H9 (cell line): ENCODE results near the gene DISC1. TPM values are rescaled to one million over a fixed set of nuclear protein-coding genes. Genes with fewer than 3 reads are reported as not detected.

Experiments
- DNase-seq: peaks from one replicate; pipeline ENCODE4 v3.0.0-alpha.2; 2017
- H2AFZ ChIP-seq: one replicate; pipeline ENCODE4 v1.6.1; 2013; ENCODE audit warnings: mild to moderate bottlenecking, low read length, control low read depth, moderate library complexity
- H2AK5ac ChIP-seq: 2 replicates; pipeline ENCODE4 v1.6.1; 2013; ENCODE audit warnings: low read length, control low read depth, mixed read lengths; ENCODE audit not compliant: insufficient read length
- H2BK120ac ChIP-seq: one replicate; pipeline ENCODE4 v1.6.1; 2013; ENCODE audit warnings: low read depth, mild to moderate bottlenecking, low read length, control low read depth, inconsistent platforms; ENCODE audit not compliant: poor library complexity, severe bottlenecking
- H2BK12ac ChIP-seq: 2 replicates; pipeline ENCODE4 v1.6.1; 2013; ENCODE audit warnings: low read length, control low read depth, mixed read lengths, low read depth; ENCODE audit not compliant: insufficient read length
- H2BK15ac ChIP-seq: 2 replicates; pipeline ENCODE4 v1.6.1; 2013; ENCODE audit warnings: low read depth, low read length, control low read depth
- H2BK20ac ChIP-seq: one replicate; pipeline ENCODE4 v1.6.1; 2013; ENCODE audit warnings: low read depth, mild to moderate bottlenecking, low read length, control low read depth, inconsistent platforms; ENCODE audit not compliant: poor library complexity, severe bottlenecking
- H2BK5ac ChIP-seq: 2 replicates; pipeline ENCODE4 v1.6.1; 2013; ENCODE audit warnings: low read length, control low read depth, mixed read lengths; ENCODE audit not compliant: insufficient read length
- H3K14ac ChIP-seq: 2 replicates; pipeline ENCODE4 v1.6.1; 2013; ENCODE audit warnings: low read length, control low read depth; ENCODE audit not compliant: insufficient read depth
- H3K18ac ChIP-seq: 2 replicates; pipeline ENCODE4 v1.6.1; 2013; ENCODE audit warnings: low read depth, mild to moderate bottlenecking, mixed read lengths, low read length, control low read depth; ENCODE audit not compliant: insufficient read length
- H3K23ac ChIP-seq: 2 replicates; pipeline ENCODE4 v1.6.1; 2013; ENCODE audit warnings: low read length, control low read depth, mixed read lengths, low read depth; ENCODE audit not compliant: insufficient read length
- H3K23me2 ChIP-seq: 2 replicates; pipeline ENCODE4 v1.6.1; 2013; ENCODE audit warnings: low read depth, mild to moderate bottlenecking, mixed read lengths, low read length, control low read depth; ENCODE audit not compliant: insufficient read length, poor library complexity, severe bottlenecking
- H3K27ac ChIP-seq: 2 replicates; pipeline ENCODE4 v1.5.1; 2013; ENCODE audit warnings: low read length, control low read depth, mixed read lengths, low read depth; ENCODE audit not compliant: insufficient read length
- H3K27me3 ChIP-seq: 2 replicates; pipeline ENCODE4 v1.6.1; 2013; ENCODE audit warnings: low read length, control low read depth, inconsistent platforms; ENCODE audit not compliant: insufficient read depth
- H3K4ac ChIP-seq: 2 replicates; pipeline ENCODE4 v1.6.1; 2013; ENCODE audit warnings: low read depth, mild to moderate bottlenecking, control low read depth, inconsistent platforms, low read length, moderate library complexity
- H3K4me1 ChIP-seq: 2 replicates; pipeline ENCODE4 v1.6.1; 2013; ENCODE audit warnings: low read length, control low read depth, inconsistent platforms; ENCODE audit not compliant: insufficient read depth
- H3K4me2 ChIP-seq: 2 replicates; pipeline ENCODE4 v1.6.1; 2013; ENCODE audit warnings: low read length, control low read depth, mixed read lengths; ENCODE audit not compliant: insufficient read length, insufficient read depth
- H3K56ac ChIP-seq: 2 replicates; pipeline ENCODE4 v1.6.1; 2013; ENCODE audit warnings: low read depth, mild to moderate bottlenecking, mixed read lengths, low read length, control low read depth; ENCODE audit not compliant: insufficient read length
- H3K79me1 ChIP-seq: 2 replicates; pipeline ENCODE4 v1.6.1; 2013; ENCODE audit warnings: low read depth, mild to moderate bottlenecking, moderate library complexity, low read length, control low read depth, inconsistent platforms; ENCODE audit not compliant: insufficient read depth, poor library complexity, severe bottlenecking
- H3K79me2 ChIP-seq: 2 replicates; pipeline ENCODE4 v1.6.1; 2013; ENCODE audit warnings: low read length, control low read depth, inconsistent platforms; ENCODE audit not compliant: insufficient read depth
- H3K9ac ChIP-seq: 2 replicates; pipeline ENCODE4 v1.6.1; 2013; ENCODE audit warnings: low read length, control low read depth, mixed read lengths; ENCODE audit not compliant: insufficient read length; ENCODE audit errors: extremely low read depth
- H3K9me3 ChIP-seq: one replicate; pipeline ENCODE4 v1.6.1; 2013; ENCODE audit warnings: low read depth, low read length, inconsistent platforms; ENCODE audit not compliant: control insufficient read depth
- H3T11ph ChIP-seq: one replicate; pipeline ENCODE4 v1.6.1; 2013; ENCODE audit warnings: mild to moderate bottlenecking, low read length, control low read depth, inconsistent platforms
- H4K20me1 ChIP-seq: one replicate; pipeline ENCODE4 v1.6.1; 2013; ENCODE audit not compliant: control insufficient read depth, insufficient read length, insufficient read depth
- H4K5ac ChIP-seq: 2 replicates; pipeline ENCODE4 v1.6.1; 2013; ENCODE audit warnings: low read depth, mild to moderate bottlenecking, mixed read lengths, low read length, control low read depth; ENCODE audit not compliant: insufficient read length
- H4K8ac ChIP-seq: replicated peaks from 2 replicates; pipeline ENCODE4 v1.6.1; 2013; ENCODE audit warnings: low read length, control low read depth, mixed read lengths, low read depth; ENCODE audit not compliant: insufficient read length
- H4K91ac ChIP-seq: 2 replicates; pipeline ENCODE4 v1.6.1; 2013; ENCODE audit warnings: low read depth, mild to moderate bottlenecking, moderate library complexity, mixed read lengths, low read length, control low read depth; ENCODE audit not compliant: insufficient read length
- H3K27ac Mint-ChIP-seq, 3 experiments: 2 replicates in 2 of 3; 3 replicates in 1 of 3; pipeline ENCODE4 v1.8.0; 2020 to 2021; ENCODE audit warnings: mixed read lengths in 3 of 3, mild to moderate bottlenecking in 1 of 3, moderate library complexity in 1 of 3
- H3K27me3 Mint-ChIP-seq: 2 replicates; pipeline ENCODE4 v1.8.0; 2021; ENCODE audit warnings: low read depth, mild to moderate bottlenecking, moderate library complexity, mixed read lengths
- H3K36me3 Mint-ChIP-seq, 3 experiments: 2 replicates in 2 of 3; 3 replicates in 1 of 3; pipeline ENCODE4 v1.8.0; 2020 to 2021; ENCODE audit warnings: low read depth in 3 of 3, mixed read lengths in 3 of 3; ENCODE audit not compliant: insufficient read depth in 1 of 3
- H3K4me1 Mint-ChIP-seq, 2 experiments: 2 replicates each; pipeline ENCODE4 v1.8.0; 2020; ENCODE audit warnings: mixed read lengths in 2 of 2
- H3K4me3 Mint-ChIP-seq, 2 experiments: 2 replicates in 1 of 2; 3 replicates in 1 of 2; pipeline ENCODE4 v1.8.0; 2020 to 2021; ENCODE audit warnings: mild to moderate bottlenecking in 2 of 2, mixed read lengths in 2 of 2, moderate library complexity in 1 of 2
- H3K9me3 Mint-ChIP-seq, 2 experiments: 2 replicates in 1 of 2; 3 replicates in 1 of 2; pipeline ENCODE4 v1.8.0; 2020; ENCODE audit warnings: mild to moderate bottlenecking in 2 of 2, mixed read lengths in 2 of 2, moderate library complexity in 1 of 2
- WGBS: extraction: QIAGEN DNeasy Blood & Tissue Kit; methylation state at CpG from one replicate; pipeline ENCODE4 v1.1.7; 2013; ENCODE audit warnings: missing lambda C conversion rate, low lambda C conversion rate, mixed read lengths; ENCODE audit not compliant: insufficient read length; ENCODE audit errors: extremely low coverage; 5-methylcytosine and 5-hydroxymethylcytosine counted together
- total RNA-seq: library from RNA; stranded (reverse); gene quantifications from 2 replicates; pipeline ENCODE4 v1.2.1, GENCODE V29; 2021
- TF ChIP-seq, protein P1 (sequence below): fragments of 200-600 bp; sonication (generic); conservative IDR thresholded peaks from 3 replicates; pipeline ENCODE4 v1.8.0; 2021; ENCODE audit warnings: antibody characterized with exemption, mild to moderate bottlenecking

The DISC1 gene
- total RNA-seq, 1 experiment from 2014 or later = 2.5 TPM

DNA sequence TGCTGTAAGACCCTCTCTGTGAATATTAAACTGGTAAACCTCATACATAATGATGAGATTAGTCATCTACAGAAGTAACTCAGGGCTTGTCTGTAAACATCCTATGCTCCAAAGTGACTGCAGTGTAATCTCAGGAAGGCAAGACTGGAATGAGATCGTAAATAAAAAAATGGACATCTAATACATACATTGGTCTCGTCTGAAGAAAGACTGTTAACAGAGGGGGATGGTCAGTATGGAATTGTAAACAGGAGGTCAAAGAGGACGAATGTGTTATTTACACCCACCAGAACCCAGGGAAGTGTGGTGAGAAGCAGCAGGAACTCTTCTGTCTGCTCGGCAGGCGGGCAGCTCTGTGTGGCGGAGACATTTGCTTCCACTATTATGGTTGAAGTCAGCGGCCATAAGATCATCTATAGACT is 51.4 kb downstream of the DISC1 start:
- Mint-ChIP-seq H3K36me3 (no peaks in the 10 kb centered on the region), H3K27me3 (peaks cover 2% of the 10 kb centered on the region; the same call in 1 of the 2 replicates), H3K9me3 (no peaks in the 10 kb centered on the region; a peak in 1 of 5 replicates), H3K4me3 (no peak overlapping the region), H3K4me1 (peaks cover 0 to 3% of the 10 kb centered on the region in 2 experiments; a peak in 2 of 4 replicates), H3K27ac (no peak overlapping the region)
- no peak overlapping the region for H3K4me2 ChIP-seq
- H3K9me3 ChIP-seq = no peaks in the 10 kb centered on the region
- no peak overlapping the region for H3K4ac ChIP-seq
- H3K18ac ChIP-seq = no peak overlapping the region
- H3K4me1 ChIP-seq = no peaks in the 10 kb centered on the region
- WGBS = no CpG with 5 or more reads among the region's 7 CpGs
- TF ChIP-seq, protein P1, sequence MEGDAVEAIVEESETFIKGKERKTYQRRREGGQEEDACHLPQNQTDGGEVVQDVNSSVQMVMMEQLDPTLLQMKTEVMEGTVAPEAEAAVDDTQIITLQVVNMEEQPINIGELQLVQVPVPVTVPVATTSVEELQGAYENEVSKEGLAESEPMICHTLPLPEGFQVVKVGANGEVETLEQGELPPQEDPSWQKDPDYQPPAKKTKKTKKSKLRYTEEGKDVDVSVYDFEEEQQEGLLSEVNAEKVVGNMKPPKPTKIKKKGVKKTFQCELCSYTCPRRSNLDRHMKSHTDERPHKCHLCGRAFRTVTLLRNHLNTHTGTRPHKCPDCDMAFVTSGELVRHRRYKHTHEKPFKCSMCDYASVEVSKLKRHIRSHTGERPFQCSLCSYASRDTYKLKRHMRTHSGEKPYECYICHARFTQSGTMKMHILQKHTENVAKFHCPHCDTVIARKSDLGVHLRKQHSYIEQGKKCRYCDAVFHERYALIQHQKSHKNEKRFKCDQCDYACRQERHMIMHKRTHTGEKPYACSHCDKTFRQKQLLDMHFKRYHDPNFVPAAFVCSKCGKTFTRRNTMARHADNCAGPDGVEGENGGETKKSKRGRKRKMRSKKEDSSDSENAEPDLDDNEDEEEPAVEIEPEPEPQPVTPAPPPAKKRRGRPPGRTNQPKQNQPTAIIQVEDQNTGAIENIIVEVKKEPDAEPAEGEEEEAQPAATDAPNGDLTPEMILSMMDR = no peak
- no peaks in the 10 kb centered on the region for H3K23me2 ChIP-seq
- H3K56ac ChIP-seq = no peak overlapping the region
- no peak overlapping the region for H2BK120ac ChIP-seq
- no peak overlapping the region for H3K27ac ChIP-seq
- no peak overlapping the region for H4K5ac ChIP-seq
- H3K27me3 ChIP-seq = no peaks in the 10 kb centered on the region
- H3K79me1 ChIP-seq = no peaks in the 10 kb centered on the region
- no peaks in the 10 kb centered on the region for H4K20me1 ChIP-seq
- no peak overlapping the region for H2AFZ ChIP-seq
- H3K14ac ChIP-seq = no peak overlapping the region
- no peak overlapping the region for H2BK12ac ChIP-seq
- H2BK5ac ChIP-seq = no peak overlapping the region
- H3K9ac ChIP-seq = no peak overlapping the region
- no peak overlapping the region for H2BK15ac ChIP-seq
- H3T11ph ChIP-seq = no peak overlapping the region
- no peak overlapping the region for H4K8ac ChIP-seq
- no peak overlapping the region for H4K91ac ChIP-seq
- no peaks in the 10 kb centered on the region for H3K79me2 ChIP-seq
- DNase-seq = no peak
- no peak overlapping the region for H2AK5ac ChIP-seq
- H2BK20ac ChIP-seq = no peak overlapping the region
- H3K23ac ChIP-seq = no peak overlapping the region
